Prostate gland (tissue), 2 donors: ENCODE data around the gene TRIB2. TPM values are rescaled to one million over a fixed set of nuclear protein-coding genes. Genes with fewer than 3 reads are reported as not detected.

Experiments used
- DNase-seq: peaks from one replicate; pipeline ENCODE4 v3.0.0-alpha.2; 2019; ENCODE audit warnings: low spot score
- H3K27ac ChIP-seq, 2 donors: fragments of 200-600 bp; sonication (generic); 2 replicates each; pipeline ENCODE4 v1.5.1; 2017 to 2019
- H3K27me3 ChIP-seq: fragments of 200-600 bp; sonication (generic); replicated peaks from 2 replicates; pipeline ENCODE4 v1.5.1; 2019; ENCODE audit not compliant: insufficient read depth
- H3K36me3 ChIP-seq, 2 donors: fragments of 200-600 bp; sonication (generic); 1 replicate in 1 of 2; 2 replicates in 1 of 2; pipeline versions ENCODE4 v1.5.1 to v1.8.1; 2017 to 2019
- H3K4me1 ChIP-seq: fragments of 200-600 bp; sonication (generic); replicated peaks from 2 replicates; pipeline ENCODE4 v1.5.1; 2019
- H3K4me3 ChIP-seq, 2 donors: fragments of 200-600 bp; sonication (generic); 2 replicates each; pipeline ENCODE4 v1.5.1; 2017 to 2019
- H3K9me3 ChIP-seq: fragments of 200-600 bp; sonication (generic); 2 replicates; pipeline ENCODE4 v1.5.1; 2017
- CTCF ChIP-seq, 4 experiments: fragments of 200-600 bp in 2 of 4; fragments of 450-650 bp in 2 of 4; sonication (generic) in 2 of 4; IDR thresholded peaks; 1 replicate in 3 of 4; 2 replicates in 1 of 4; pipeline ENCODE4 v1.5.1; 2016 to 2019; ENCODE audit warnings: antibody characterized with exemption in 4 of 4, mild to moderate bottlenecking in 2 of 4, moderate library complexity in 2 of 4
- POLR2A ChIP-seq: fragments of 450-650 bp; IDR thresholded peaks from one replicate; pipeline ENCODE4 v1.6.1; 2016; ENCODE audit warnings: antibody characterized with exemption, mild to moderate bottlenecking
- POLR2AphosphoS5 ChIP-seq: sonication (generic); formaldehyde crosslinking; IDR thresholded peaks from one replicate; pipeline ENCODE4 v1.6.1; 2017; ENCODE audit warnings: antibody characterized with exemption
- WGBS: methylation state at CpG from one replicate; pipeline ENCODE4 v1.1.5; 2018; 5-methylcytosine and 5-hydroxymethylcytosine counted together
- intact Hi-C: fragments of 100-400 bp; cut with DNase I; formaldehyde crosslinking; loops from one replicate; pipeline ENCODE4 v1.14.2; 2022
- total RNA-seq, 2 donors: library from RNA; depleted of rRNA; stranded (reverse); fragments of >200 nt; gene quantifications; one replicate each; pipeline ENCODE4 v1.1.0, GENCODE V29; 2016

The TRIB2 gene
- total RNA-seq, 2 donors from 2014 or later, result 72.3 to 205 TPM

GRCh38 chr2:12761104-12761503 is 44.4 kb downstream of the TRIB2 start:
- 61% methylated on average over 6 of the region's 6 CpGs for WGBS

GRCh38 chr2:12762337-12762736 is 45.6 kb downstream of the TRIB2 start:
- intact Hi-C loops, result no loop called here
- no peak overlapping the region for H3K4me3 ChIP-seq
- DNase-seq, result no peak
- no peaks in the 10 kb centered on the region for H3K27me3 ChIP-seq
- H3K4me1 ChIP-seq, result no peaks in the 10 kb centered on the region
- 100% methylated on average over 2 of the region's 2 CpGs for WGBS
- H3K9me3 ChIP-seq, result no peaks in the 10 kb centered on the region
- TF ChIP-seq POLR2AphosphoS5 (no peak), POLR2A (no peak), CTCF (IDR thresholded peaks at IDR 0.05) (no peak)
- H3K27ac ChIP-seq, result no peak overlapping the region
- H3K36me3 ChIP-seq, result no peaks in the 10 kb centered on the region

More at GRCh38 chr2:12761104-12761503, 44.4 kb downstream of the TRIB2 start:
- DNase-seq, result no peak
- Histone ChIP-seq H3K4me3 (no peak overlapping the region), H3K27me3 (no peaks in the 10 kb centered on the region), H3K36me3 (no peaks in the 10 kb centered on the region), H3K4me1 (no peaks in the 10 kb centered on the region), H3K27ac (no peak overlapping the region), H3K9me3 (no peaks in the 10 kb centered on the region)
- no peak for TF ChIP-seq POLR2AphosphoS5
- TF ChIP-seq POLR2A, result no peak
- TF ChIP-seq CTCF (IDR thresholded peaks at IDR 0.05), result no peak
- intact Hi-C loops, result no loop called here

- H3K4me3 ChIP-seq, result no peak overlapping the region
- intact Hi-C loops, result no loop called here
- no peaks in the 10 kb centered on the region for H3K9me3 ChIP-seq
- no peaks in the 10 kb centered on the region for H3K36me3 ChIP-seq
- H3K4me1 ChIP-seq, result no peaks in the 10 kb centered on the region
- no peaks in the 10 kb centered on the region for H3K27me3 ChIP-seq
- 62% methylated on average over 4 of the region's 4 CpGs for WGBS
- DNase-seq, result no peak
- TF ChIP-seq POLR2A (no peak), POLR2AphosphoS5 (no peak), CTCF (IDR thresholded peaks at IDR 0.05) (no peak)
- H3K27ac ChIP-seq, result no peak overlapping the region
Observed at GRCh38 chr2:12762976-12763375, 46.2 kb downstream of the TRIB2 start.

GRCh38 chr2:12763486-12763885 is 46.8 kb downstream of the TRIB2 start:
- Histone ChIP-seq H3K27me3 (no peaks in the 10 kb centered on the region), H3K36me3 (no peaks in the 10 kb centered on the region), H3K9me3 (no peaks in the 10 kb centered on the region), H3K4me1 (no peaks in the 10 kb centered on the region), H3K27ac (no peak overlapping the region), H3K4me3 (no peak overlapping the region)
- no peak for DNase-seq
- WGBS, result 52% methylated on average over 4 of the region's 4 CpGs
- intact Hi-C loops, result no loop called here
- TF ChIP-seq CTCF (IDR thresholded peaks at IDR 0.05) (no peak), POLR2A (no peak), POLR2AphosphoS5 (no peak)

- no peak overlapping the region for H3K4me3 ChIP-seq
- TF ChIP-seq POLR2AphosphoS5, result no peak
- TF ChIP-seq POLR2A, result no peak
- no peak for TF ChIP-seq CTCF (IDR thresholded peaks at IDR 0.05)
- H3K9me3 ChIP-seq, result no peaks in the 10 kb centered on the region
- WGBS, result 79% methylated on average over 4 of the region's 4 CpGs
- no peaks in the 10 kb centered on the region for H3K27me3 ChIP-seq
- no peaks in the 10 kb centered on the region for H3K4me1 ChIP-seq
- H3K27ac ChIP-seq, result no peak overlapping the region
- H3K36me3 ChIP-seq, result no peaks in the 10 kb centered on the region
- no peak for DNase-seq
- intact Hi-C loops, result no loop called here
Observed at GRCh38 chr2:12764075-12764730, 47.5 kb downstream of the TRIB2 start.
